ENCODE data around the gene MRGPRG. TPM values are rescaled to one million over a fixed set of nuclear protein-coding genes. Genes with fewer than 3 reads are reported as not detected.

The MRGPRG gene
- polyA plus RNA-seq, 1 donor (not counting 4 experiments of a cell fraction or from before 2014, with no cell fraction given) = not detected

DNA sequence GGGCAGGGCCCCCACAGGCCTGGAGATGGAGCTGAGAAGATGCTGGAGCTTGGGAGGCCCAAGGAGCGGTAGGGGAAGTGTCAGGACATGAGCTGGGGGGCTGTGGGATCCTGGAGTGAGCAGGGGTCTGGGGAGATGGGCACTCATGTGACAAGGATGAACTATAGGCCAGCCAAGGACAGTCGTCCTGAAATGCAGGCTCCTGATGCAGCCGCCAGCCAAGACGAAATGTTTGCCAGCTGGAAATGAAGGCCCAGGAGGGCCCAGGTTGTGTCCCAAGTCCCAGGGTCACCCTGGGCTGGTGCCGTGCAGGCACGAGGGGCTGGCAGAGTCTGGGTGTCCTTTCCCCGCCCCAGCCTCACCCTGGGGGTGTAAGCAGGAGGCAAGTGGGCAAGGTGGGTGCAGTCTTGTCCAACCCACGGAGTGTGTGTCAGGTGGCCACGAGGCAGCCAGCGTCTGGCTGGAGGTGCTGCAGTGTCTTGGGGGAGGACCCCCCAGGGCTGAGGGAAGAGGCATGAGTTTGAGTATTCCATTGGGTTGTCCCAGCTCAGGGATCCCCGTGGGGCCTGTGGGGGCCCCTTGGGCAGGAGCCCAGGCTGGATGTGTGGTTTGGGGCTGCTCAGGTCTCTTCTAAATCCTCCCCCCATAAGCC lies 21.4 kb downstream of the MRGPRG start:
- H3K9me3 ChIP-seq (ENCODE audit: control insufficient read depth, low read depth, low read length) = no peaks in the 10 kb centered on the region
- H3K36me3 ChIP-seq (ENCODE audit: control insufficient read depth in 2 of 2, extremely low read depth in 1 of 2, insufficient read depth in 2 of 2, low read length in 2 of 2) = no peaks in the 10 kb centered on the region
- no peak overlapping the region for H3K4me3 ChIP-seq (ENCODE audit: control insufficient read depth in 2 of 3, extremely low read depth in 1 of 3, insufficient read depth in 2 of 3, low read depth in 1 of 3, low read length in 3 of 3)
- FAIRE-seq (no peak), DNase-seq (ENCODE audit: low read depth, low spot score) (no peak)
- no peak overlapping the region for H3K4me2 ChIP-seq (ENCODE audit: control insufficient read depth, extremely low read depth, insufficient read depth, low read depth, low read length)
- no peak overlapping the region for H2AFZ ChIP-seq (ENCODE audit: control insufficient read depth, low read length)
- no peak overlapping the region for H3K9ac ChIP-seq (ENCODE audit: control insufficient read depth, extremely low read depth, insufficient read depth, low read length)
- peaks cover 39% of the 10 kb centered on the region for H3K27me3 ChIP-seq (ENCODE audit: control insufficient read depth, extremely low read depth, insufficient read depth, low read length)
- dilution Hi-C loops (cut with MboI; ENCODE audit: extremely low pct_ligation_motif_present, low sequenced_read_pairs) = no loop called here
- TF ChIP-seq, protein P1, sequence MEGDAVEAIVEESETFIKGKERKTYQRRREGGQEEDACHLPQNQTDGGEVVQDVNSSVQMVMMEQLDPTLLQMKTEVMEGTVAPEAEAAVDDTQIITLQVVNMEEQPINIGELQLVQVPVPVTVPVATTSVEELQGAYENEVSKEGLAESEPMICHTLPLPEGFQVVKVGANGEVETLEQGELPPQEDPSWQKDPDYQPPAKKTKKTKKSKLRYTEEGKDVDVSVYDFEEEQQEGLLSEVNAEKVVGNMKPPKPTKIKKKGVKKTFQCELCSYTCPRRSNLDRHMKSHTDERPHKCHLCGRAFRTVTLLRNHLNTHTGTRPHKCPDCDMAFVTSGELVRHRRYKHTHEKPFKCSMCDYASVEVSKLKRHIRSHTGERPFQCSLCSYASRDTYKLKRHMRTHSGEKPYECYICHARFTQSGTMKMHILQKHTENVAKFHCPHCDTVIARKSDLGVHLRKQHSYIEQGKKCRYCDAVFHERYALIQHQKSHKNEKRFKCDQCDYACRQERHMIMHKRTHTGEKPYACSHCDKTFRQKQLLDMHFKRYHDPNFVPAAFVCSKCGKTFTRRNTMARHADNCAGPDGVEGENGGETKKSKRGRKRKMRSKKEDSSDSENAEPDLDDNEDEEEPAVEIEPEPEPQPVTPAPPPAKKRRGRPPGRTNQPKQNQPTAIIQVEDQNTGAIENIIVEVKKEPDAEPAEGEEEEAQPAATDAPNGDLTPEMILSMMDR (optimal IDR thresholded peaks at IDR 0.05 in 1 of 3, IDR thresholded peaks at IDR 0.05 in 1 of 3, conservative IDR thresholded peaks at IDR 0.05 in 1 of 3; ENCODE audit: extremely low read depth in 1 of 3, insufficient read depth in 2 of 3, low read length in 3 of 3) = no peak
- no peak for TF ChIP-seq EZH2 (IDR thresholded peaks at IDR 0.05; ENCODE audit: low read length)
- H3K4me1 ChIP-seq (ENCODE audit: control insufficient read depth, extremely low read depth, insufficient read depth, low read length) = no peaks in the 10 kb centered on the region
- no peaks in the 10 kb centered on the region for H4K20me1 ChIP-seq (ENCODE audit: control insufficient read depth, extremely low read depth, insufficient read depth, low read length)
- H3K9me1 ChIP-seq (ENCODE audit: control insufficient read depth, extremely low read depth, insufficient read depth, low read length) = no peaks in the 10 kb centered on the region
- H3K79me2 ChIP-seq (ENCODE audit: control insufficient read depth, insufficient read depth, low read length) = no peaks in the 10 kb centered on the region
- H3K27ac ChIP-seq (ENCODE audit: control insufficient read depth, insufficient read depth, low read length) = no peak overlapping the region

DNA sequence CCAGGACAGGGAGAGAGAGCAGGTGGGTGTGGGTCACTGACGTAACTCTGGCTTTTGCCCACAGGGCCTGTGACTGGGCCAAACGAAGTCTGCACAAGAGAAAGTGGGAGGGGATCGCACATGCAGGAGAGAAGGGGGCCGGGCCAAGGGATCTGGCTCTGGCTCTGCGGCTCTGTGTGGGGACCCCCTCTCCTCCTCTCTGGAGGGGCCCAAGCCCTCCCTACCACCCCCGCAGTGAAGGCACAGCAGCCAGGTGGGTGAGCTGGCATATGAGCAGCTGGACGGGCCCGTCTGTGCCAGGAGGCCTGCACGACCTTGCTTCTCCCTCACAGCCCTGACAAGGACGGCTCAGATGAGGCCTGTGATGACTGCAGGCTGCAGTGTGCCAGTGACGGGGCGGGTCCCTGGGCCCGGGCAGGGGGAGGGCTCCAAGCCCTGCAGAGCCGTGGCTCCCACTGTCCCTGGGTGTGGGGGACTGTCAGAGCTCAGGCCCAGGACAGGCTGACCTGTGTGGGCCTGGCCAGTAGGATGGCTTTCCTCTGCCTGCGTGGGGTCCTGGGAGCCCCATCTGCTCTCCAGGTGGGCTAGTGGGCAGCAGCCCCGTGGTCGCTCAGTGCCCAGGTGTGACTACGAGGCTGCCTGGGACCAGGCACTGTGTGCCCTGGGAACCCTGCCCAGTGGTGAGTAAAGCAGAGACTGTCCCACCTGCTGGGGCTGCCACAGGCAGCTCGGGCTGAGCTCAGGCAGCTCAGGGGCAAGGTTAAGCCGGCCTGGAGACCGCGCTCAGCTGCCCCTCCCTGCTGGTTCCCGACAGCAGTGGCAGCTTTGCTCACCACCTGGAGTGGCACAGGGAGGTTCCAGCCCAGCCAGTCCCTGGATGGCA lies 22.2 kb downstream of the MRGPRG start:
- Histone ChIP-seq H3K27me3 (ENCODE audit: control insufficient read depth, extremely low read depth, insufficient read depth, low read length) (peaks cover 32% of the 10 kb centered on the region), H4K20me1 (ENCODE audit: control insufficient read depth, extremely low read depth, insufficient read depth, low read length) (no peaks in the 10 kb centered on the region), H2AFZ (ENCODE audit: control insufficient read depth, low read length) (no peak overlapping the region), H3K36me3 (ENCODE audit: control insufficient read depth in 2 of 2, extremely low read depth in 1 of 2, insufficient read depth in 2 of 2, low read length in 2 of 2) (no peaks in the 10 kb centered on the region), H3K4me2 (ENCODE audit: control insufficient read depth, extremely low read depth, insufficient read depth, low read depth, low read length) (no peak overlapping the region), H3K9me1 (ENCODE audit: control insufficient read depth, extremely low read depth, insufficient read depth, low read length) (no peaks in the 10 kb centered on the region), H3K4me1 (ENCODE audit: control insufficient read depth, extremely low read depth, insufficient read depth, low read length) (no peaks in the 10 kb centered on the region), H3K79me2 (ENCODE audit: control insufficient read depth, insufficient read depth, low read length) (no peaks in the 10 kb centered on the region), H3K27ac (ENCODE audit: control insufficient read depth, insufficient read depth, low read length) (no peak overlapping the region), H3K9ac (ENCODE audit: control insufficient read depth, extremely low read depth, insufficient read depth, low read length) (no peak overlapping the region), H3K9me3 (ENCODE audit: control insufficient read depth, low read depth, low read length) (no peaks in the 10 kb centered on the region), H3K4me3 (ENCODE audit: control insufficient read depth in 2 of 3, extremely low read depth in 1 of 3, insufficient read depth in 2 of 3, low read depth in 1 of 3, low read length in 3 of 3) (no peak overlapping the region)
- TF ChIP-seq EZH2 (IDR thresholded peaks at IDR 0.05; ENCODE audit: low read length) = no peak
- TF ChIP-seq, protein P1 (optimal IDR thresholded peaks at IDR 0.05 in 1 of 3, IDR thresholded peaks at IDR 0.05 in 1 of 3, conservative IDR thresholded peaks at IDR 0.05 in 1 of 3; ENCODE audit: extremely low read depth in 1 of 3, insufficient read depth in 2 of 3, low read length in 3 of 3) = no peak
- DNase-seq (ENCODE audit: low read depth, low spot score) (no peak), FAIRE-seq (no peak)
- dilution Hi-C loops (cut with MboI; ENCODE audit: extremely low pct_ligation_motif_present, low sequenced_read_pairs) = no loop called here

Data from keratinocyte (primary cell).